Osteoblast (primary cell): ENCODE measurements around the gene SLC22A24. TPM values are rescaled to one million over a fixed set of nuclear protein-coding genes. Genes with fewer than 3 reads are reported as not detected.
"Not testable (repeated sequence)": the region's sequence is repeated elsewhere in the genome, so short reads cannot be mapped to it uniquely, and the experiment has no call there.

ENCODE experiments used
- DNase-seq: peaks from one replicate; pipeline ENCODE4 v3.0.0; 2011; ENCODE audit warnings: low spot score, mixed read lengths; ENCODE audit not compliant: insufficient read length; ENCODE audit errors: missing footprints
- H2AFZ ChIP-seq: 2 replicates; pipeline ENCODE4 v1.6.0; 2011; ENCODE audit warnings: mild to moderate bottlenecking, low read length
- H3K27ac ChIP-seq: 2 replicates; pipeline ENCODE4 v1.5.1; 2011; ENCODE audit warnings: mild to moderate bottlenecking, low read depth, low read length, moderate library complexity
- H3K27me3 ChIP-seq: 2 replicates; pipeline ENCODE4 v1.6.0; 2012; ENCODE audit warnings: mild to moderate bottlenecking, control low read depth, inconsistent platforms, low read length, moderate library complexity; ENCODE audit not compliant: insufficient read depth
- H3K36me3 ChIP-seq: 2 replicates; pipeline ENCODE4 v1.5.1; 2011; ENCODE audit warnings: mild to moderate bottlenecking, low read length, control low read depth, moderate library complexity; ENCODE audit not compliant: insufficient read depth
- H3K4me1 ChIP-seq: 2 replicates; pipeline ENCODE4 v1.5.1; 2011; ENCODE audit warnings: mild to moderate bottlenecking, low read length, control low read depth, moderate library complexity; ENCODE audit not compliant: insufficient read depth
- H3K4me2 ChIP-seq: 2 replicates; pipeline ENCODE4 v1.6.0; 2011; ENCODE audit warnings: mild to moderate bottlenecking, low read length; ENCODE audit not compliant: insufficient read depth
- H3K4me3 ChIP-seq: fragments of 200-600 bp; sonication (generic); 3 replicates; pipeline ENCODE4 v1.5.1; 2012; ENCODE audit warnings: mild to moderate bottlenecking, low read length, inconsistent platforms; ENCODE audit not compliant: insufficient read depth
- H3K79me2 ChIP-seq: 2 replicates; pipeline ENCODE4 v1.6.0; 2012; ENCODE audit warnings: mild to moderate bottlenecking, low read length, control low read depth, inconsistent platforms; ENCODE audit not compliant: insufficient read depth
- H3K9me3 ChIP-seq: 2 replicates; pipeline ENCODE4 v1.5.1; 2011; ENCODE audit warnings: low read depth, low read length, control low read depth
- H4K20me1 ChIP-seq: 2 replicates; pipeline ENCODE4 v1.6.0; 2012; ENCODE audit warnings: mild to moderate bottlenecking, low read length, control low read depth; ENCODE audit not compliant: insufficient read depth
- total RNA-seq: library from RNA; depleted of rRNA; stranded (reverse); fragments of >200 nt; gene quantifications from 2 replicates; pipeline ENCODE4 v1.2.3, GENCODE V29; 2012
- TF ChIP-seq, protein P1 (sequence below): IDR thresholded peaks from 2 replicates; pipeline ENCODE4 v1.5.1; 2011; ENCODE audit warnings: mild to moderate bottlenecking, low read depth, low read length, moderate library complexity; ENCODE audit errors: extremely low read depth

Gene SLC22A24
- total RNA-seq, 1 donor = not detected

DNA sequence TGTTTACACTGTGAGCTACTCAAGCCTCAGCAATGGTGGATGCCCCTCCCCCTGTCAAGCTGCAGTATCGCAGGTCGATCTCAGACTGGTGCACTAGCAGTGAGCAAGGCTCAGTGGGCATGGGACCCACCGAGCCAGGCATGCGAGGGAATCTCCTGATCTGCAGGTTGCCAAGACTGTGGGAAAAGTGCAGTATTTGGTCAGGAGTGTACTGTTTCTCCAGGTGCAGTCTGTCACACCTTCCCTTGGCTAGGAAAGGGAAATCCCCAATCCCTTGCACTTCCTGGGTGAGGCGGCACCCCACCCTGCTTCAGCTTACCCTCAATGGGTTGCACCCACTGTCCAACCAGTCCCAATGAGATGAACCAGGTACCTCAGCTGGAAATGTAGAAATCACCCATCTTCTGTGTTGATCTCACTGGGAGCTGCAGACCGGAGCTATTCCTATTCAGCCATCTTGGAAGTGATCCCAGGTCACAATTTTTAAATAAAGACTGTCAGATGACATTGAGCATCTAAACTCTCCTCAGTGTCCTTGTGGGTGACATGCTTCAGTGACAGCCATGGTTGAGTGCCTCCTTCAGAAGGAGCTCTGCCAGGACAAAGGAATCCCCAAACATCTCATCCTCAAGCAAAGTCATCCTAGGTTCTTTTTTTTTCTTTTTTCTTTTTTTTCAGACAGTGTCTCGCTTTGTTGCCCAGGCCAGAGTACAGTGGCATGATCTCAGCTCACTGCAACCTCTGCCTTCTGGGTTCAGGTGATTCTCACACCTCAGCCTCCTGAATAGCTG is 10.8 kb downstream of the SLC22A24 start:
- Histone ChIP-seq H3K36me3 (no peaks in the 10 kb centered on the region), H2AFZ (no peak overlapping the region), H3K4me1 (no peaks in the 10 kb centered on the region), H3K4me3 (no peak overlapping the region), H3K4me2 (no peak overlapping the region), H3K27me3 (no peaks in the 10 kb centered on the region), H3K27ac (no peak overlapping the region), H3K79me2 (no peaks in the 10 kb centered on the region), H3K9me3 (no peaks in the 10 kb centered on the region), H4K20me1 (no peaks in the 10 kb centered on the region)
- no peak for DNase-seq
- TF ChIP-seq, protein P1, sequence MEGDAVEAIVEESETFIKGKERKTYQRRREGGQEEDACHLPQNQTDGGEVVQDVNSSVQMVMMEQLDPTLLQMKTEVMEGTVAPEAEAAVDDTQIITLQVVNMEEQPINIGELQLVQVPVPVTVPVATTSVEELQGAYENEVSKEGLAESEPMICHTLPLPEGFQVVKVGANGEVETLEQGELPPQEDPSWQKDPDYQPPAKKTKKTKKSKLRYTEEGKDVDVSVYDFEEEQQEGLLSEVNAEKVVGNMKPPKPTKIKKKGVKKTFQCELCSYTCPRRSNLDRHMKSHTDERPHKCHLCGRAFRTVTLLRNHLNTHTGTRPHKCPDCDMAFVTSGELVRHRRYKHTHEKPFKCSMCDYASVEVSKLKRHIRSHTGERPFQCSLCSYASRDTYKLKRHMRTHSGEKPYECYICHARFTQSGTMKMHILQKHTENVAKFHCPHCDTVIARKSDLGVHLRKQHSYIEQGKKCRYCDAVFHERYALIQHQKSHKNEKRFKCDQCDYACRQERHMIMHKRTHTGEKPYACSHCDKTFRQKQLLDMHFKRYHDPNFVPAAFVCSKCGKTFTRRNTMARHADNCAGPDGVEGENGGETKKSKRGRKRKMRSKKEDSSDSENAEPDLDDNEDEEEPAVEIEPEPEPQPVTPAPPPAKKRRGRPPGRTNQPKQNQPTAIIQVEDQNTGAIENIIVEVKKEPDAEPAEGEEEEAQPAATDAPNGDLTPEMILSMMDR = no peak

DNA sequence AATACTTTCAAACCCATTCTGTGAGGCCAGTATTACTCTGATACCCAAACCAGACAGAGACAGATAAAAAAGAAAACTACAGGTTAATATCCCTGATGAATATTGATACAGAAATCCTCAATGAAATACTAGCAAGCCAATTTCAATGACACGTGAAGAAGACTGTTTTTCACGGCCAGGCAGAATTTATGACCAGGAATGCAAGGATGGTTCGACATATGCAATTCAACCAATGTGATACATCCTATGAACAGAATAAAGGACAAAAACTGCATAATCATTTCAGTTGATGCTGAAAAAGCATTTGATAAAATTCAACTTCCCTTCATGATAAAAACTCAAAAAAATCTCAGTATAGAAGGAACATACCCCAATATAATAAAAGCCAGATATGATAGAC is 44.5 kb downstream of the SLC22A24 start:
- DNase-seq = no peak
- TF ChIP-seq, protein P1 = no peak
- Histone ChIP-seq H3K4me1 (no peaks in the 10 kb centered on the region), H3K79me2 (no peaks in the 10 kb centered on the region), H4K20me1 (no peaks in the 10 kb centered on the region), H3K27me3 (no peaks in the 10 kb centered on the region), H3K9me3 (peaks cover 2% of the 10 kb centered on the region), H3K4me3 (no peak overlapping the region), H3K36me3 (no peaks in the 10 kb centered on the region), H2AFZ (no peak overlapping the region), H3K4me2 (no peak overlapping the region), H3K27ac (no peak overlapping the region)

GRCh38 chr11:63080682-63081081 is 63.3 kb downstream of the SLC22A24 start:
- no peaks in the 10 kb centered on the region for H3K9me3 ChIP-seq
- H3K4me2 ChIP-seq = no peak overlapping the region
- no peaks in the 10 kb centered on the region for H3K36me3 ChIP-seq
- TF ChIP-seq, protein P1 = no peak
- H3K79me2 ChIP-seq = no peaks in the 10 kb centered on the region
- no peaks in the 10 kb centered on the region for H4K20me1 ChIP-seq
- H2AFZ ChIP-seq = no peak overlapping the region
- no peaks in the 10 kb centered on the region for H3K27me3 ChIP-seq
- H3K27ac ChIP-seq = no peak overlapping the region
- DNase-seq = no peak
- no peak overlapping the region for H3K4me3 ChIP-seq
- H3K4me1 ChIP-seq = no peaks in the 10 kb centered on the region

DNA sequence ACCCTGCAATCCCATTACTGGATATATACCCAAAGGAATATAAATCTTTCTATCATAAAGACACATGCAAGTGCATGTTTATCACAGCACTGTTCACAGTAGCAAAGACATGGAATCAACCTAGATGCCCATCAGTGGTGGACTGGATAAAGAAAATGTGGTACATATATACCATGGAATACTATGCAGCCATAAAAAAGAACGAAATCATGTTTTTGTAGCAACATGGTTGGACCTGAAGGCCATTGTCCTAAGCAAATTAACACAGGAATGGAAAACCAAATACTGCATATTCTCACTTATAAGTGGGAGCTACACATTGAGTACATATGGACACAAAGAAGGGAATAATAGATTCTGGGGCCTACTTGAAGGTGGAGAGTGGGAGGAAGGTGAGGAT is 97.8 kb downstream of the SLC22A24 start:
- H4K20me1 ChIP-seq, H3K27me3 ChIP-seq, H3K79me2 ChIP-seq, H3K36me3 ChIP-seq, H2AFZ ChIP-seq, H3K4me3 ChIP-seq, H3K4me1 ChIP-seq, H3K9me3 ChIP-seq, DNase-seq, H3K4me2 ChIP-seq, H3K27ac ChIP-seq: not testable (repeated sequence)
